Upper lobe of left lung (tissue), 4 donors: ENCODE results near the gene QRICH1.

Experiments
- CTCF ChIP-seq, 6 experiments: fragments of 450-650 bp in 4 of 6; fragments of 200-600 bp in 2 of 6; sonication (generic) in 2 of 6; IDR thresholded peaks; one replicate each; pipeline ENCODE4 v1.5.1; 2016 to 2019; ENCODE audit warnings: antibody characterized with exemption in 6 of 6
- POLR2A ChIP-seq, 4 donors: fragments of 450-650 bp; IDR thresholded peaks; one replicate each; pipeline ENCODE4 v1.5.1; 2016 to 2017; ENCODE audit warnings: antibody characterized with exemption in 4 of 4, mild to moderate bottlenecking in 2 of 4

GRCh38 chr3:49076116-49076515, 17.8 kb downstream of the QRICH1 start:
- TF ChIP-seq CTCF (IDR thresholded peaks at IDR 0.05) (no peak), POLR2A (IDR thresholded peaks at IDR 0.05) (no peak)
